Raji (cell line): Measurements from ENCODE around the gene TBCD.

Experiments
- POLR2A ChIP-seq: IDR thresholded peaks from 2 replicates; pipeline ENCODE4 v1.6.1; 2011; ENCODE audit warnings: low read depth, low read length, control low read depth; ENCODE audit not compliant: insufficient read depth

Gene TBCD

GRCh38 chr17:82930924-82931698, 179.2 kb downstream of the TBCD start:
- no peak for TF ChIP-seq POLR2A

- TF ChIP-seq POLR2A: no peak
Measured at GRCh38 chr17:82931699-82932517, 180.0 kb downstream of the TBCD start.

GRCh38 chr17:82932518-82933310, 180.8 kb downstream of the TBCD start:
- no peak for TF ChIP-seq POLR2A

- TF ChIP-seq POLR2A: no peak
Measured at GRCh38 chr17:82933911-82934310, 182.0 kb downstream of the TBCD start.

- TF ChIP-seq POLR2A: no peak
Measured at GRCh38 chr17:82935966-82936767, 184.3 kb downstream of the TBCD start.

- no peak for TF ChIP-seq POLR2A
Measured at GRCh38 chr17:82936768-82937171, 184.9 kb downstream of the TBCD start.

- TF ChIP-seq POLR2A: no peak
Measured at GRCh38 chr17:82937411-82938371, 185.8 kb downstream of the TBCD start.

- TF ChIP-seq POLR2A: no peak
Measured at GRCh38 chr17:82938486-82938872, 186.6 kb downstream of the TBCD start.

GRCh38 chr17:82938873-82939620, 187.2 kb downstream of the TBCD start:
- no peak for TF ChIP-seq POLR2A

- no peak for TF ChIP-seq POLR2A
Measured at GRCh38 chr17:82939621-82940135, 187.8 kb downstream of the TBCD start.

- no peak for TF ChIP-seq POLR2A
Measured at GRCh38 chr17:82940226-82941020, 188.6 kb downstream of the TBCD start.
